IPS-18c (cell line): Measurements from ENCODE around the gene MAT1A.
"Not testable (repeated sequence)": the region's sequence is repeated elsewhere in the genome, so short reads cannot be mapped to it uniquely, and the experiment has no call there.

ENCODE experiments used
- H3K4me3 ChIP-seq: 2 replicates; pipeline ENCODE4 v1.7.0; 2013; ENCODE audit warnings: low read depth, mild to moderate bottlenecking, low read length, moderate library complexity; ENCODE audit not compliant: insufficient read depth
- H3K9me3 ChIP-seq: one replicate; pipeline ENCODE4 v1.6.1; 2013; ENCODE audit warnings: mild to moderate bottlenecking, low read length, moderate library complexity; ENCODE audit not compliant: control insufficient read depth, insufficient read depth

Gene MAT1A

GRCh38 chr10:80273523-80274170 lies 15.8 kb downstream of the MAT1A start:
- H3K9me3 ChIP-seq: peaks cover 2% of the 10 kb centered on the region

GRCh38 chr10:80272793-80273522 lies 16.5 kb downstream of the MAT1A start:
- H3K4me3 ChIP-seq: no peak overlapping the region
- peaks cover 2% of the 10 kb centered on the region for H3K9me3 ChIP-seq

More at GRCh38 chr10:80273523-80274170, 15.8 kb downstream of the MAT1A start:
- no peak overlapping the region for H3K4me3 ChIP-seq

- H3K4me3 ChIP-seq: no peak overlapping the region
- H3K9me3 ChIP-seq: peaks cover 2% of the 10 kb centered on the region
These were observed 18.0 kb downstream of the MAT1A start for GRCh38 chr10:80271416-80271815.

GRCh38 chr10:80270887-80271286 lies 18.6 kb downstream of the MAT1A start:
- Histone ChIP-seq H3K9me3 (peaks cover 2% of the 10 kb centered on the region), H3K4me3 (no peak overlapping the region; the same call in 1 of the 2 replicates)

- peaks cover 2% of the 10 kb centered on the region for H3K9me3 ChIP-seq
These were observed 20.4 kb downstream of the MAT1A start for GRCh38 chr10:80268938-80269588.

GRCh38 chr10:80268266-80268665 lies 21.2 kb downstream of the MAT1A start:
- H3K9me3 ChIP-seq: peaks cover 2% of the 10 kb centered on the region
- H3K4me3 ChIP-seq: no peak overlapping the region

More at GRCh38 chr10:80268938-80269588, 20.4 kb downstream of the MAT1A start:
- no peak overlapping the region for H3K4me3 ChIP-seq

GRCh38 chr10:80266513-80266863 lies 23.0 kb downstream of the MAT1A start:
- Histone ChIP-seq H3K9me3 (no peaks in the 10 kb centered on the region), H3K4me3 (no peak overlapping the region)

GRCh38 chr10:80265740-80266512 lies 23.5 kb downstream of the MAT1A start:
- no peaks in the 10 kb centered on the region for H3K9me3 ChIP-seq
- no peak overlapping the region for H3K4me3 ChIP-seq

- no peak overlapping the region for H3K4me3 ChIP-seq
These were observed 25.1 kb downstream of the MAT1A start for GRCh38 chr10:80264081-80265056.

GRCh38 chr10:80261316-80262030 lies 28.0 kb downstream of the MAT1A start:
- Histone ChIP-seq H3K9me3 (no peaks in the 10 kb centered on the region), H3K4me3 (no peak overlapping the region)

More at GRCh38 chr10:80264081-80265056, 25.1 kb downstream of the MAT1A start:
- H3K9me3 ChIP-seq: no peaks in the 10 kb centered on the region

GRCh38 chr10:80260295-80261243 lies 28.9 kb downstream of the MAT1A start:
- no peaks in the 10 kb centered on the region for H3K9me3 ChIP-seq
- H3K4me3 ChIP-seq: no peak overlapping the region

GRCh38 chr10:80259405-80259871 lies 30.0 kb downstream of the MAT1A start:
- Histone ChIP-seq H3K9me3 (no peaks in the 10 kb centered on the region), H3K4me3 (no peak overlapping the region)

- not testable (repeated sequence) for H3K9me3 ChIP-seq, H3K4me3 ChIP-seq
These were observed 32.7 kb downstream of the MAT1A start for GRCh38 chr10:80256798-80257197.

- not testable (repeated sequence) for H3K4me3 ChIP-seq
These were observed 34.7 kb downstream of the MAT1A start for GRCh38 chr10:80254726-80255125.

GRCh38 chr10:80253963-80254271 lies 35.5 kb downstream of the MAT1A start:
- not testable (repeated sequence) for H3K4me3 ChIP-seq, H3K9me3 ChIP-seq

More at GRCh38 chr10:80254726-80255125, 34.7 kb downstream of the MAT1A start:
- not testable (repeated sequence) for H3K9me3 ChIP-seq
